ENCODE results near the gene SAMD9L.

- TF ChIP-seq, protein P1, sequence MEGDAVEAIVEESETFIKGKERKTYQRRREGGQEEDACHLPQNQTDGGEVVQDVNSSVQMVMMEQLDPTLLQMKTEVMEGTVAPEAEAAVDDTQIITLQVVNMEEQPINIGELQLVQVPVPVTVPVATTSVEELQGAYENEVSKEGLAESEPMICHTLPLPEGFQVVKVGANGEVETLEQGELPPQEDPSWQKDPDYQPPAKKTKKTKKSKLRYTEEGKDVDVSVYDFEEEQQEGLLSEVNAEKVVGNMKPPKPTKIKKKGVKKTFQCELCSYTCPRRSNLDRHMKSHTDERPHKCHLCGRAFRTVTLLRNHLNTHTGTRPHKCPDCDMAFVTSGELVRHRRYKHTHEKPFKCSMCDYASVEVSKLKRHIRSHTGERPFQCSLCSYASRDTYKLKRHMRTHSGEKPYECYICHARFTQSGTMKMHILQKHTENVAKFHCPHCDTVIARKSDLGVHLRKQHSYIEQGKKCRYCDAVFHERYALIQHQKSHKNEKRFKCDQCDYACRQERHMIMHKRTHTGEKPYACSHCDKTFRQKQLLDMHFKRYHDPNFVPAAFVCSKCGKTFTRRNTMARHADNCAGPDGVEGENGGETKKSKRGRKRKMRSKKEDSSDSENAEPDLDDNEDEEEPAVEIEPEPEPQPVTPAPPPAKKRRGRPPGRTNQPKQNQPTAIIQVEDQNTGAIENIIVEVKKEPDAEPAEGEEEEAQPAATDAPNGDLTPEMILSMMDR (conservative IDR thresholded peaks at IDR 0.05 in 1 of 2, IDR thresholded peaks at IDR 0.05 in 1 of 2; ENCODE audit: low read depth in 1 of 2, low read length in 2 of 2) = no peak
- TF ChIP-seq EZH2 (IDR thresholded peaks at IDR 0.05; ENCODE audit: low read length, missing control alignments) = no peak
Measured at GRCh38 chr7:93138576-93138975, 9.6 kb downstream of the SAMD9L start.
